Stimulated activated CD4-positive, alpha-beta T cell treated with anti-CD3 and anti-CD28 coated beads, Interleukin-1b, Interleukin-23, amount 100 ng/mL, for 4 hours (primary cell): Measurements from ENCODE around the gene SMARCA4.
"Not testable (repeated sequence)": the region's sequence is repeated elsewhere in the genome, so short reads cannot be mapped to it uniquely, and the experiment has no call there.

Experiments used
- DNase-seq, 2 donors: peaks; one replicate each; pipeline ENCODE4 v3.0.0-alpha.2; 2020; ENCODE audit warnings: low read depth in 2 of 2

SMARCA4 gene

DNA sequence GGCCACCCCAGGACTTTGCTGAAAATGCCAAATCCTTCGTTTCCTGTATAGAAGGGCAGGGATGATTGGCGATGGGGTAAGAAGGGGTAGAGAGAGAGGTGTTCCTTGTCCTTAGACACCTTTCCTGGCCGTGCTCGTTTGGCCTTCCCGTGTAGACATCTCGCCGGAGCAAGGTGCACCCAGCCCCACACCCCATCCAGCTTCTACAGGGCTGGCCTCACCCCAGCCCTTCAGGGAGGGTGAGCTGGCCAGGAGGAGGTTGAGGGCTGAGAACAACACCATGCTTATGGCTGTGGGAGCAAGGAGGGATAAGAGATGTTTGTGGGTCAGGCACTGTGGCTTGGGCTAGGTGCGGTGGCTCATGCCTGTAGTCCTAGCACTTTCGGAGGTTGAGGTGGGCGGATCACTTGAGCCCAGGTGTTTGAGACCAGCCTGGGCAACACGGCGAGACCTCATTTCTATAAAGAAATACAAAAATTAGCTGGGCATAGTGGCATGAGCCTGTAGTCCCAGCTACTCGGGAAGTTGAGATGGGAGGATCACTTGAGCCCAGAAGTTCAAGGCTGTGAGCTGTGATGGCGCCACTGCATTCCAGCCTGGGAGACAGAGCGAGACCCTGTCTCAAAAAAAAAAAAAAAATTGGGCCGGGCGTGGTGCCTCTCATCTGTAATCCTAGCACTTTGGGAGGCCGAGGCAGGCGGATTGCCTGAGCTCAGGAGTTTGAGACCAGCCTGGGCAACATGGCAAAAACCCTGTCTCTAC is 15.5 kb downstream of the SMARCA4 start:
- no peak for DNase-seq

DNA sequence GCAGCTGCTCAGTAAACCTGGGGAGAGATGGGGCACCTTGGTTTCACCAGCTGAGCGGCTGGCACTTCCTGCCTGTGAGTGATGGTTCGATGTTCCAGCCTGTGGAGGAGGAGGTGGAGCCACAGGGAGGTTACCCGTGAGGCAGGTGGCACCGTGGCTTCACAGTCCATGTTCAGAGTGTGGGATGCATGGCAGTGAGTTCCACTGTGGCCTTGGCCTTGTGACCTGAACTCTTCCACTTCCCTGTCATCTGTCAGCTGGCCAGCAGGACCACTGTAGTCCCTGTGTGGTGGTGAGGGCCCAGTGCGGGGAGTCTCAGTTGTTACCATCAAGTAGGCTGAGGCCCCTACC is 16.9 kb downstream of the SMARCA4 start:
- DNase-seq, result no peak

DNA sequence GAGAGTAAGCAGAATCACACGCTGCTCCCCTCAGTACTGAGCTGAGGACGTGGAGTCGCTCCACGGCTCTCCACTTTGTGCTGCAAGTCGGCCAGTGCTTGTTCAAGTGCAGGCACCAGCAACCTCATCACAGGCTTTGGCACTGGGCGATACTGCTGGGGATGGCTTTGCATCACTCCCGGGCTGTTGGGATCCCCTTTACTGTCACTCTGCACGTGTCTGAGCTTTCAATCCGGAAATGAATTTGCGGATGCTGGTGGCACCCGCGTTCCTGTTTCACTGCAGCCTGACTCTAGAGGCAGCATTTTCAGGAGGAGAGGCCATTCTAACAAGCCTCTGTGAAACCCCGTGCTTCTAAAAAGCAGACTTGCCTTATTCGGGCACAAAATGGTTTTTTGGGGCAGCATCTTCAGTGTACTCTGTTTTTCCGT is 19.1 kb downstream of the SMARCA4 start:
- no peak for DNase-seq

DNA sequence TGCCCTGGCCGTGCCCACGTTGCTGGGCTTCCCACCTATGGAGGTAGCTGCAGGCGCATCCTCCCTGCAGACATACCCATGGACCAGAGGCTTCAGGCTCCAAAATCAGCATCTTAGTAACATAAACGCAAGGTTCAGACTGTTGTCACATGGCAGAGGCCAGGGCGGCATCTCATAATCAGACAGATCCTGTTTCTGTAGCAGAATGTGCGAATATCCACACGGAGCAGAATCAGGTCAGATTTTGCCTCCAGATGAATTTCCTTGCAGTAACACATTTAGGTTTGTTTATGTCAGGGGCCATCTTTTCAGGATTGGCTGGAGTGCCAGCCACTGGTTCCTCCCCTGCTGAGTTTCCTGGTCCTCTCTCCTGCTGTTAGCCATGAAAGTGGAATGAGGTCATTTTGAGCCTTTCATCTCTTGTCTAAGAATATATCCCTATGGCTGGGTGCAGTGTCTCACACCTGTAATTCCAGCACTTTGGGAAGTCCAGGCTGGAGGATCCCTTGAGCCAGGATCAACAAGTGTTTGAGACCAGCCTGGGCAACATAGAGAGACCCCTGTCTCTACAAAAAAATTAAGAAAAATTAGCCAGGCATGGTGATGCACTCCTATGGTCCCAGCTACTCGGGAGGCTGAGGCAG is 20.5 kb downstream of the SMARCA4 start:
- DNase-seq, result no peak

DNA sequence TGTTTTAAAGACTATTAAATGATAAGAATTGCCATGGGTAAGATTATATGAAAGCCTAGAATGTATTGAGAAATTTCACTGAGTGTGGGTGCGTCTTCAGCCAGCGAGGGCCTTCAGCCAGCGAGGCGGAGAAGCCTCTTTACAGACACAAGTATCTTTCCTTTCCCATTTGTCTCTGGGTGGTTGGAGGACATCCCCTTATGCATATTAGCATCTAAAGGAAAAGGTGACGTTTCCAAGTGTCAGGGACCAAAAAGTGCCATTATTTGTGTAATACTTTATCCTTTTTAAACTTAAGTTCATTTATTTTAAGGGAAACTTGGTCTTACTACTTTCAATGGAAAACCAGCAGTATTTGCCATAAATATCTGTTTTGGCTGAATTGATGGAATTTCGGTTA is 22.2 kb downstream of the SMARCA4 start:
- no peak for DNase-seq

DNA sequence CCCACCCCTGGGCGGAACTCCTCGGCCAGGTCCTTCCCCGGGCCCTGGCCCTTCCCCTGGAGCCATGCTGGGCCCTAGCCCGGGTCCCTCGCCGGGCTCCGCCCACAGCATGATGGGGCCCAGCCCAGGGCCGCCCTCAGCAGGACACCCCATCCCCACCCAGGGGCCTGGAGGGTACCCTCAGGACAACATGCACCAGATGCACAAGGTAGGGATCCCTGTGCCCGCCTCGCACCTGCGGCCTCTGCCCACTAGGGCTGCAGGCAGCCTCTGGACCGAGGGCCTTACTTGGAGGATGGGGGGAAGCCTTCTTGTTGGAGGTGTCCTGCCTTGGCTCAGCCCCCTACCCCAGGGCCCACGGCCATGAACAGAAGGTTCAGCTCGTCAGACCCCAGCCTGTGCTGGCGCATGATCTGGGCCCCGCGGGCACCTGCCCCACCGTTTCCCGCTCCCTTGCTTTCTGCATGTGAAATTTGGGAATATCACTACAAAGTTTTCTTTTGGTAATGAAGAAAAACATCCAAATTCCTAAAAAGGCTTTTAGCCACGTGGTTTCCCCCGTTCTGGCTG is 23.4 kb downstream of the SMARCA4 start:
- DNase-seq, result no peak

DNA sequence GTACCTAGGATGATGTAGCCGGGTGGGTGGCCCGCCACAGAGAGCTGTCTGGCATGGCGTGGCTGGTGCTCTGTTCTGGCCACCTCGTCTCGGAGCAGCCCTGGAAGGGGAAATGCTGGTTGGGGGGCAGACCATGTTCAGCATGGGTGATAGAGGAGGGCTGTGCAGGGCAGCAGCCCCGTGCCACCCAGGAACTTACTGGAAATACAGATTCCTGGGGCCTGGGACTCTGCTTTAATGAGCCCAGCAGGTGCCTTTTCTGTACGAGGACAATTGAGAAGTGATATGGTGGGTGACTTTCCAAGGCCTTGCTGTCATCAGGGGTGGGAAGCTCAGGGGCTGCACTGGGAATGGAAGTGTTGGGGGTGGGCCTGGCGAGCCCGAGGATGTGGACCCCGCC is 24.7 kb downstream of the SMARCA4 start:
- no peak for DNase-seq

DNA sequence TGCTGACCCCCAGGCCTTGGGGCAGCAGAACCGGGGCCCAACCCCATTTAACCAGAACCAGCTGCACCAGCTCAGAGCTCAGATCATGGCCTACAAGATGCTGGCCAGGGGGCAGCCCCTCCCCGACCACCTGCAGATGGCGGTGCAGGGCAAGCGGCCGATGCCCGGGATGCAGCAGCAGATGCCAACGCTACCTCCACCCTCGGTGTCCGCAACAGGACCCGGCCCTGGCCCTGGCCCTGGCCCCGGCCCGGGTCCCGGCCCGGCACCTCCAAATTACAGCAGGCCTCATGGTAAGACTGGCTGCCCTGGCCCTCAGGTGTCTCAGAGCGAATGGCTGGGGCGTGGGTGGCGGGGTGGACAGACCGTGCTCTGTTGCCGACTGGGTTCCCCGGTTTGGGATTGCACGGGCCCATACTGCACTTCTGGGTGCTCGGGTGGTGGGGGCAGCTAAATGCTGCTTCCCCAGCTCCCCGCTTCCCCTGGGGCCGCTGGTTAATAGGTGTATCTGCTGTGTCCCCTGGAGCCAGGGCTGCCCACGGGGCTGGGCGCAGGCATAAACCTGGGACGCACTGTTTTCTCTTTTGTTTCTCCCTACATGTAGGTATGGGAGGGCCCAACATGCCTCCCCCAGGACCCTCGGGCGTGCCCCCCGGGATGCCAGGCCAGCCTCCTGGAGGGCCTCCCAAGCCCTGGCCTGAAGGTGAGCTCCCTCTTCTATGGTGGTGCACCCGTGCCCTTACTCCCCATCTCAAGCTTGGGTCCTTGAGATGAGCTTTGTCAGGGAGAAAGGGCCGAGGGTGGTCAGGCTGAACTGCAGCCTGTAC is 25.7 kb downstream of the SMARCA4 start:
- DNase-seq, result no peak

DNA sequence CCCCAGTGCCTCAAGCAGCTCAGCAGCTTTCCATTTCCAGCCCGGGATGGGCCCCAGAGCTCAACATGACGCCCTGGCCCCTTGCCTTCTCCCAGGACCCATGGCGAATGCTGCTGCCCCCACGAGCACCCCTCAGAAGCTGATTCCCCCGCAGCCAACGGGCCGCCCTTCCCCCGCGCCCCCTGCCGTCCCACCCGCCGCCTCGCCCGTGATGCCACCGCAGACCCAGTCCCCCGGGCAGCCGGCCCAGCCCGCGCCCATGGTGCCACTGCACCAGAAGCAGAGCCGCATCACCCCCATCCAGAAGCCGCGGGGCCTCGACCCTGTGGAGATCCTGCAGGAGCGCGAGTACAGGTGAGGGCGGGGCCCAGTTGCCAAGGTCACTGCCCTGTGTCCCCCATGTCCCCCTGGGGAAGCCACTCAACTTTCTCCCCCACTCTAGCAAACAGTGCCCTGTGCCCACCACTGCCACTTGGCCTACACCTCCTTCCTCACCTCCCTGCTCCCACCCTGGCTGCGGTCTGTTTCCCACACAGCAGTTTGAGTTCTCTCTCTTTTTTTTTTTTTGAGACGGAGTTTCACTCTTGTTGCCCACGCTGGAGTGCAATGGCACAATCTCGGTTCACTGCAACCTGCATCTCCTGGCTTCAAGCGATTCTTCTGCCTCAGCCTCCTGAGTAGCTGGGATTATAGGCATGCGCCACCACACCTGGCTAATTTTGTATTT is 26.9 kb downstream of the SMARCA4 start:
- DNase-seq, result no peak

DNA sequence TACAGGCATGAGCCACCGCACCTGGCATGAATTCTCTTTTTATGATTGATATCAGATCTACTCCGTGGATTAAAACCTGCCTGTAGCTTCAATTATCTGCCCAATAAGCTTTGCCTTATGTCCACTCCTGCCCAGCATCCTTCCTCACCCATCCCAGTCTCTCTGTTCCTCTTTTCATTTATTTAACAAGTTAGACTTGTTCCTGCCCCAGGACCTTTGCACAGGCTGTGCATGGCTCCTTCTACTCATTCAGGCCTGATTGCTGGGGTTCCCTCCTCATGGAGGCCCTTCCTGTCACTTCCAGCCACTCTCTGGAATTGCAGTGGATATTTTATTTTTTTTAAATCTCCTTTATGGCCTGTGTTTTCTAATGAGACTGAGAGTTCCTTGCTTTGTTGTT is 27.6 kb downstream of the SMARCA4 start:
- no peak for DNase-seq

DNA sequence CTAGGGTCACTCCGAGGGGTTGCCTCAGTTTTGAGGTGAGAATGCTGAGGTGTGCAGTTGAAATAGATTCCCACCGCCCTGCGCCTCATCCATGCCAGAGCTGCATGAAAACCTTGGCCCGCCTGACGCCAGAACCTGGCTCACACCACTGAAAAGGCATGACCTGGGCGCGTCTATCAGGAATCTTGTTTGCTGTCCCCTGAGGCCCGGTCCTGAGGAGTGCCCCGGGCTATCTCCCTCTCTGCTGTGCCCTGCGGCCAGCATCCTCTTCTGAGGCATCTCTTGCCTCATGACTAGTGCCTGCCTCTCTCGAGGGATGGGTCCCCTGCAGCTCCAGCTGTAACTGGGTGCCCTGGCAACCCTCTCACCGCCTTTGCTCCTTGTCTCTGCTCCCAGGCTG is 28.1 kb downstream of the SMARCA4 start:
- no peak for DNase-seq

DNA sequence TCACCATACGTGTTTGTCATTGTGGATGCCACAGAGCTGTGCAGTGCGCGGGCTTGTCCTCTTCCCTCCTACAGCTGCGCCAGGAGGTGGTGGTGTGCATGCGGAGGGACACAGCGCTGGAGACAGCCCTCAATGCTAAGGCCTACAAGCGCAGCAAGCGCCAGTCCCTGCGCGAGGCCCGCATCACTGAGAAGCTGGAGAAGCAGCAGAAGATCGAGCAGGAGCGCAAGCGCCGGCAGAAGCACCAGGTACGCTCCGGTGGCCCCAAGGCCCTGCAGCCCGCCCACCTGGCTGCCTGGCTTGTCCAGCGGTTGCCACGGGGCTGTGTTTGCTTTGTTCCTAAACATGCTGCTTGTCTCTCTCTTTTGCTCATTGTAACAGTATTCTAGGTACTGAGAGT is 30.2 kb downstream of the SMARCA4 start:
- DNase-seq, result no peak

DNA sequence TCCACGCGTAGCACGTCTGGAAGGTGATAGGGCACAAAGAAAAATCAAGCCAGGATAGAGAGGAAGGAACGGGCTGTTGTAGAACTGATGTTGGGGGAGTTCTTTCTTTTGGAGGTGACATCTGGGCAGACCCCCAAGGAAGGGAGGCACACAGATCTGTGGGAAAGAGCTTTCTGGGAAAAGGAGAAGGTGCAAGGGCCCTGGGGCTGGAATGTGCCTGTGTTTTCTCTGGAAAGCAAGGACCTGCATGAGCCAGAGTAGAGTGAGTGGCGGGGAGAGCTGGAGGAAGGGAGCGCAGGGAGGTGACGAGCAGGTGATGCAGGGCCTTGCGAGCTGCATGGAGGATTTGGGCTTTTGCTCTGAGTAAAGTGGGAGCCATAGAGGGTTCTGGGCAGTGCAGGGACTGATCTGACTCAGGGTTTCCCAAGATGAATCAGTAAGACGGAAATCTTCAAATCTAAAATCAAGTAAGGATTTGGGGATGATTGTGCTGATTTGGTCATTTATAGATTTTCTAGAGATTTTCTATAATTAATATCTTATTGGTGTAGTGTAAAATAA is 30.8 kb downstream of the SMARCA4 start:
- DNase-seq, result no peak

DNA sequence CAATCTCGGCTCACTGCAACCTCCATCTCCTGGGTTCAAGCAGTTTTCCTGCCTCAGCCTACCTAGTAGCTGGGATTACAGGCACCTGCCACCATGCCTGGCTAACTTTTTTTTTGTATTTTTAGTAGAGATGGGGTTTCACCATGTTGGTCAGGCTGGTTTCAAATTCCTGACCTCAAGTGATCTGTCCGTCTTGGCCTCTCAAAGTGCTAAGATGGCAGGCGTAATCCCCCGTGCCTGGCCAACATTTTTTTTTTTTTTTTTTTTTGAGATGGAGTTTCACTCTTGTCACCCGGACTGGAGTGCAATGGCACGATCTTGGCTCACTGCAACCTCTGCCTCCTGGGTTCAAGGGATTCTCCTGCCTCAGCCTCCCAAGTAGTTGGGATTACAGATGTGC is 31.3 kb downstream of the SMARCA4 start:
- not testable (repeated sequence) for DNase-seq

DNA sequence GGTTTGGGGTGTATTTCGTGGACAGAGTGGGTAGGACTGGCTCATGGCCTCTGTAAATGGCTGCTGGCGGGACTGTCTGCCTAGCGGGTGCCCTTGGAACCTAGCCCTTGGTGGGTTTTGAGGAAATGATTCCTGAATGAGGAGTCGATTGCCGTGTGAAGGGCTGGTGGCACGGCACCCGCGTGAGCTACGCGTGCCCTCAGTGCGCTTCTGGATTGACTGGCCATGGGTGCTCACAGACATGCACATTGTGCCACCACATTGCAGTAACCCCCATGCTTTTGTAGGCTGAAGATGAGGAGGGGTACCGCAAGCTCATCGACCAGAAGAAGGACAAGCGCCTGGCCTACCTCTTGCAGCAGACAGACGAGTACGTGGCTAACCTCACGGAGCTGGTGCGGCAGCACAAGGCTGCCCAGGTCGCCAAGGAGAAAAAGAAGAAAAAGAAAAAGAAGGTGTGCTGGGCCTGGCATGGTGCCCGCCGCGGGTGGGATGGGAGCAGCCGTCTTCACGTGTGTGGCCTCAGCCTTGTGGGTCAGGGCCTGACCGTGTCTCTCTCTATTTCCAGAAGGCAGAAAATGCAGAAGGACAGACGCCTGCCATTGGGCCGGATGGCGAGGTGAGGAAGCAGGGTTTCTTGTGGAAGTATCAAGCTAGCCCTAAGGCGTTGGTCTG is 35.2 kb downstream of the SMARCA4 start:
- no peak for DNase-seq

DNA sequence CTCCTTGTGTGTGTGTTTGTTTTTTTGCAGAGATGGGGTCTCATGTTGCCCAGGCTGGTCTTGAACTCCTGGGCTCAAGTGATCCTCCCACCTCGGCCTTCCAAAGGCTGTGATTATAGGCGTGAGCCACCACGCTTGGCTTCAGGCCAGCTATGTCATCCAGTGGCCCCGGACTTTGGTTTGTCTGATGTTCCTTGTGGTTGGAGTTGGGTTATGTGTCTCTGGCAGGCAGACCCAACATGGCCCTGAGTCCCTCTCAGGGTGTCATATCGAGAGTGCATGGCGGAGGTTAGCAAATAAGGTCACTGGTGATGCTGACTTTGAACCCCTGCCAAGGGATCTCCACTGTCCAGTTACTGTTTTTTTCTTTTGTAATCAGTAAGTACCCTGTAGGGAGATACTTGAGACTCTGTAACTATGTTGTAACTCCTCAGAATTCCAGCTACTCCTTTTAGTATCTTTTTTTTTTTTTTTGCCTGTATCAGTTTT is 37.3 kb downstream of the SMARCA4 start:
- no peak for DNase-seq

DNA sequence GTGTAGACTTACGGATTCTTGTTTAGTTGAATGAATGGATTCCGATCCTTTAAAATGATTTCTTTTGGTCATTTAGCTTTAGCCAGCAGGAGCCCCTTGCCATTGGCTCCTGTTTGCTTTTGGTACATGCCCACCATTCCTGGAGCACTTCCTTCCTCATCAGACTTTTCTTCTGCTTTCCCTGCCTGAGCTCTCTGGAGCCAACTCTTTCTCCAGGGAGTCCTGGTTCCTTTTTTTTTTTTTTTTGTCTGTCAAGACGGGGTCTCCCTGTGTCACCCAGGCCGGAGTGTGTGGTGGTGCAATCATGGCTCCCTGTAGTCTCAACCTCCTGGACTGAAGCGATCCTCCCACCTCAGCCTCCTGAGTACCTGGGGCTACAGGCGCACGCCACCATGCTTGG is 37.8 kb downstream of the SMARCA4 start:
- no peak for DNase-seq

DNA sequence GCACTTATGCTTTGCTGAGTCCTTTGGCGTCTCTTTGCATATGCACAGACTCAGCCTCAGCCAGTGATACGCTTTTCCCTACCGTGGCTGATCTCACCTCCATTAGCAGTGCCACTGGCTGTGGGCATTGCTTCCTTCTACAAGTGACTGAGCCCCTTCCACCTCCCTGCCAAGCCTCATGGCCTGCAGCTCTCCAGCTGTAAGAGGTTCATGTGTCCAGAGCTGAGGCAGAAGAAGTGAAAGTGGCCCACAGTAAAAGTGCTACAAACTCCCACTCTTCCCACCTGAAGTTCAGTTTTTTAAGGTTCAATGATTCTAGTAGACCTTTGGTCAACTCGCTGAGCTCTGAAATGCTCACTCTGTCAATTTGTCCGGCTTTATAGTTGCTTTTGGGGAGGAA is 44.7 kb downstream of the SMARCA4 start:
- DNase-seq, result no peak

DNA sequence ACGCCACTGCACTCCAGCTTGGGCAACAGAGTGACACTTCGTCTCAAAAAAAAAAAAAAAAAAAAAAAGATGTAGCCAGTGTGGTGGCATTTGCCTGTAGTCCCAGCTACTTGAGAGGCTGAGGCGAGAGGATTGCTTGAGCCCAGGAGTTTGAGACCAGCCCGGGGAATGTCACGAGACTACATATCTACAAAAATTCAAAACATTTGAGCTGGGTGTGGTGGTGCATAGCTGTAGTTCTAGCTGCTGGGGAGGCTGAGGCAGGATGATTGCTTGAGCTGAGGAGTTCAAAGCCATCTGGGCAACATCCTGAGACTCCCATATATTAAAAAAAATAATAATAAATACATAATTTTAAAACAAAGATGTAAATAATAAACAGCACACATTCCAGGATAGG is 46.6 kb downstream of the SMARCA4 start:
- DNase-seq, result no peak

DNA sequence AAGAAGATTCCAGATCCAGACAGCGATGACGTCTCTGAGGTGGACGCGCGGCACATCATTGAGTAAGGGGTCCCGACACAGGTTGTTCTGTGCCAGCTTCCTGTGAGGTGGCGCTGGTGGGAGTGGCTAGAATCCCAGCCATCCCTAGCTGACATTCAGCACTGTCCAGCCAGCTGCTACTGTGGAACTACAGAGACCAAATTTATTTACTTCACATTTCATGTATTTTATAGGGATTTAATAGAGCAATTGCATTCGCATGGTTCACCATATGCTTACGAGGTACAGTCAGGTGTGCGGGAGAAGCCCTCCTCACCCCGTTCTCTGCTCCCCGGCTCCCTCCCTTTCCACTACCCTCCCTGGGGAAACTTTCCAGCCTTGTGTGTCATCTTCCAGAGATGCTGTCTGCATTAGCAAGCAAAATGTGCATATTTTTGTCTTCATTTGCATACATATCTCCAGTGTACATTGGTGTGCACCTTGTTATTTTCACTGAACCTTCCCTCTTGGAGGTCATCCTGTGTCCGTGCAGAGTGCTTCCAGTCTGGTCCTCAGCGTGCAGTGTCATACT is 47.2 kb downstream of the SMARCA4 start:
- no peak for DNase-seq
